Adrenal gland (tissue), 12 donors: Measurements from ENCODE around the gene GLYR1. TPM values are rescaled to one million over a fixed set of nuclear protein-coding genes. Genes with fewer than 3 reads are reported as not detected.

ENCODE experiments used
- DNase-seq, 7 donors: peaks; one replicate each; pipeline ENCODE4 v3.0.0-alpha.2; 2019 to 2020
- H3K27ac ChIP-seq, 5 donors: fragments of 200-600 bp; sonication (generic) in 4 of 5; 1 replicate in 3 of 5; 2 replicates in 2 of 5; pipeline versions ENCODE4 v1.5.1 to v1.8.0; 2016 to 2020; ENCODE audit warnings: mild to moderate bottlenecking in 1 of 5
- H3K27me3 ChIP-seq: fragments of 200-600 bp; 2 replicates; pipeline ENCODE4 v1.8.0; 2021
- H3K36me3 ChIP-seq, 2 donors: fragments of 200-600 bp; replicated peaks in 1 of 2; 1 replicate in 1 of 2; 2 replicates in 1 of 2; pipeline versions ENCODE4 v1.5.1 to v1.8.0; 2018 to 2022
- H3K4me1 ChIP-seq, 2 donors: fragments of 200-600 bp; replicated peaks in 1 of 2; 1 replicate in 1 of 2; 2 replicates in 1 of 2; pipeline versions ENCODE4 v1.5.1 to v1.8.0; 2018 to 2021
- H3K4me3 ChIP-seq, 4 donors: fragments of 200-600 bp; sonication (generic) in 3 of 4; one replicate each; pipeline ENCODE4 v1.5.1; 2016 to 2018
- H3K9me3 ChIP-seq, 3 donors: fragments of 200-600 bp; sonication (generic) in 1 of 3; replicated peaks in 1 of 3; 1 replicate in 2 of 3; 2 replicates in 1 of 3; pipeline versions ENCODE4 v1.5.1 to v1.8.0; 2016 to 2021
- POLR2A ChIP-seq, 2 donors: fragments of 450-650 bp; IDR thresholded peaks; one replicate each; pipeline ENCODE4 v1.6.1; 2017; ENCODE audit warnings: antibody characterized with exemption in 2 of 2, mild to moderate bottlenecking in 2 of 2, moderate library complexity in 1 of 2
- WGBS, 4 donors: extraction: QIAGEN DNeasy Blood & Tissue Kit in 2 of 4; methylation state at CpG; one replicate each; pipeline versions ENCODE4 v1.1.5 to v1.1.7; 2013 to 2017; 5-methylcytosine and 5-hydroxymethylcytosine counted together
- intact Hi-C, 2 donors: fragments of 100-400 bp; cut with DNase I; formaldehyde crosslinking; loops; one replicate each; pipeline versions ENCODE4 v1.14.1 to v1.15.0; 2022 to 2023
- polyA plus RNA-seq, 3 donors: library from polyadenylated mRNA; stranded (reverse); fragments of 200-250 nt in 2 of 3; fragments of 350-450 nt in 1 of 3; fragmentation: Illumina TruSeq in 1 of 3; extraction: RNeasy Lipid Tissue Mini Kit (QIAGEN cat#74804) in 1 of 3; gene quantifications; one replicate each; pipeline ENCODE4 v1.2.3, GENCODE V29; 2013 to 2014
- total RNA-seq, 9 donors: library from RNA; depleted of rRNA in 4 of 9; stranded (reverse); fragments of >200 nt in 4 of 9; fragments of 120-200 nt in 1 of 9; fragmentation: NEBNext Ultra II Directional in 1 of 9; extraction: Animal tissue kit (Norgen Biotek cat#: 25700) in 1 of 9; gene quantifications; one replicate each; pipeline versions ENCODE4 v1.1.0 to v1.2.4, GENCODE V29; 2013 to 2023
- TF ChIP-seq, protein P1 (sequence below), 6 experiments: fragments of 450-650 bp in 4 of 6; fragments of 200-600 bp in 2 of 6; sonication (generic) in 1 of 6; IDR thresholded peaks; 1 replicate in 5 of 6; 2 replicates in 1 of 6; pipeline versions ENCODE4 v1.5.1 to v1.8.0; 2016 to 2021; ENCODE audit warnings: antibody characterized with exemption in 6 of 6, mild to moderate bottlenecking in 2 of 6, moderate library complexity in 1 of 6
- donor health status: healthy with polysubstance abuse.
- donor health status: Bipolar disorder and iron deficiency.
- donor health status: DM: yes; HTN: yes; CAD: no.
- donor health status: DM: no; HTN: no; CAD: no.
- donor health status: DM: no; HTN: no; CAD: no.
- donor health status: DM: yes; HTN: yes; CAD: no.

The GLYR1 gene
- total and polyA plus RNA-seq, 12 donors, result 39.3 to 118 (median 69.1) TPM

DNA sequence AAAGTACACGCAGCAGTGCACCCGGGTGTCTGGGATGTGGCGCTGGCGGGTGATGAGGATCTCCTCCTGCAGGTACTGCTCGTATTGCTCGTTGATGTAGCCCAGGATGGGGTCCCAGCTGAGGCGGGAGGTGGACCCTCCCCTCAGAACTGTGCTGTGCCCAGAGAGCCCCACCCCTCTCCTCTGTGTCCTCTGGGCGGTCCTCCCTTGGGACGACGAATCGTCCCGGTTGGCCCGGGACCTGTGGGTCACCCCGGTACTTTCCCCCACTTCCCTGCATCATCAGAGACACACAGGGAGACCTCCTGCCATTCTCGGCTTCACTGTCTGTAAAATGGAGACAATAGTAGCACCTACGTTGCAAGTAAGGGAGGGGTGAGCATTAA, 63.1 kb downstream of the GLYR1 start:
- Histone ChIP-seq H3K36me3 (no peaks in the 10 kb centered on the region), H3K27me3 (no peaks in the 10 kb centered on the region), H3K4me1 (no peaks in the 10 kb centered on the region), H3K27ac (no peak overlapping the region), H3K9me3 (no peaks in the 10 kb centered on the region), H3K4me3 (no peak overlapping the region)
- intact Hi-C loops, result no loop called here
- TF ChIP-seq, protein P1, sequence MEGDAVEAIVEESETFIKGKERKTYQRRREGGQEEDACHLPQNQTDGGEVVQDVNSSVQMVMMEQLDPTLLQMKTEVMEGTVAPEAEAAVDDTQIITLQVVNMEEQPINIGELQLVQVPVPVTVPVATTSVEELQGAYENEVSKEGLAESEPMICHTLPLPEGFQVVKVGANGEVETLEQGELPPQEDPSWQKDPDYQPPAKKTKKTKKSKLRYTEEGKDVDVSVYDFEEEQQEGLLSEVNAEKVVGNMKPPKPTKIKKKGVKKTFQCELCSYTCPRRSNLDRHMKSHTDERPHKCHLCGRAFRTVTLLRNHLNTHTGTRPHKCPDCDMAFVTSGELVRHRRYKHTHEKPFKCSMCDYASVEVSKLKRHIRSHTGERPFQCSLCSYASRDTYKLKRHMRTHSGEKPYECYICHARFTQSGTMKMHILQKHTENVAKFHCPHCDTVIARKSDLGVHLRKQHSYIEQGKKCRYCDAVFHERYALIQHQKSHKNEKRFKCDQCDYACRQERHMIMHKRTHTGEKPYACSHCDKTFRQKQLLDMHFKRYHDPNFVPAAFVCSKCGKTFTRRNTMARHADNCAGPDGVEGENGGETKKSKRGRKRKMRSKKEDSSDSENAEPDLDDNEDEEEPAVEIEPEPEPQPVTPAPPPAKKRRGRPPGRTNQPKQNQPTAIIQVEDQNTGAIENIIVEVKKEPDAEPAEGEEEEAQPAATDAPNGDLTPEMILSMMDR (IDR thresholded peaks at IDR 0.05), result no peak
- no peak for TF ChIP-seq POLR2A (IDR thresholded peaks at IDR 0.05)
- DNase-seq, result no peak
- WGBS, 4 donors, result 56 to 79% (median 75%) methylated on average over 2 to 16 of the region's 16 CpGs

DNA sequence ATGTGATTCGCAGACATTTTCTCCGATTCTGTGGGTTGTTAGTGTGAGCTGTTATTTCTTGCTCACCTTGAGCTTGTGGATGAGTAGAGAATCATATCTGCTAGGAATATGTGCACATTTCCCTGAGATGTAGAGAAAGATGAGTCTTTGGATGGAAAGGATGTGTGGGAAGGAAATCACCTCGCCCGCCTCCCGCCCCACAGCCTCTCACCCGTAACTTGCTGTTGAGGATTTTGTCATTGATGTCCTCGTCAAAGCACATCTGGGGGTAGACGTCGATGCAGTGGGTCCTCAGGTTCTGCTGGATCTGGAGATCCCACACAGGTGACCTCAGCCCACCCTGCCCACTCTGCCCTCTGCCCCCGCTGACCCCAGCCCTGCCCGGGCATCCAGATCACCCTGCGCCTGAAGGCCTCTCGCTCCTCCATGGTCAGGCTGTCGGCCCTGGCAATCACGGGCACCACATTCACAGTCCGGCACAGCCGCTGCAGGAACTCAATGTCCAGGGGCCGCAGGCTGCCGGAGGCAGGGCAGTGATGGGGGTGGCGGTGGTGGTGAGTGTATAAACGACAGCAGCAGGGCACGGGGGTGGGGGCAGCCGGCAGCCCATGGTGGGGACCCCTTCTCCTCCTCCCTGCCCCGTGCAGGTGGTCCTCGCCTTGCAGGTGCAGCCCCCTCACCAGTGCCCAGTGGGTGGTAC, 63.7 kb downstream of the GLYR1 start:
- Histone ChIP-seq H3K4me3 (no peak overlapping the region), H3K36me3 (no peaks in the 10 kb centered on the region), H3K27ac (no peak overlapping the region), H3K9me3 (no peaks in the 10 kb centered on the region), H3K27me3 (no peaks in the 10 kb centered on the region), H3K4me1 (no peaks in the 10 kb centered on the region)
- TF ChIP-seq, protein P1 (IDR thresholded peaks at IDR 0.05), result no peak
- TF ChIP-seq POLR2A (IDR thresholded peaks at IDR 0.05), result no peak
- intact Hi-C loops, result no loop called here
- no peak for DNase-seq
- 88 to 90% (median 89%) methylated on average over 8 to 25 of the region's 25 CpGs for WGBS, 4 donors

DNA sequence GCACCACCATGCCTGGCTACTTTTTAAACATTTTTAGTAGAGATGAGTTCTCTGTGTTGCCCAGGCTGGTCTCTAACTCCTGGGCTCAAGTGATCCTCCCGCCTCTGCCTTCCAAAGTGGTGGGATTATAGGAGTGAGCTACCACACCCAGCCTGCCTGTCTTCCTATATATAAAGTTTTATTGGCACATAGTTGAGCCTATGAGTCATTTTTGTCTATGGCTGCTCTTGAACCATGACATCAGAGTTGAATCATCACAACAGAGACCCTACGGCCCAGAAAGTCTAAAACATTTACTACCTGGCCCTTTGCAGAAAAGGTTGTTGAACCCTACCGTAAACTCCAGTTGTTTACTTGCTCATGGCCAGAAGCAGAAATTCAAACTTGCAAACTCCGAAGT, 66.9 kb downstream of the GLYR1 start:
- no peak overlapping the region for H3K4me3 ChIP-seq
- no peak overlapping the region for H3K27ac ChIP-seq
- H3K9me3 ChIP-seq, result no peaks in the 10 kb centered on the region
- H3K4me1 ChIP-seq, result no peaks in the 10 kb centered on the region
- no peaks in the 10 kb centered on the region for H3K27me3 ChIP-seq
- 82 to 85% (median 83%) methylated on average over 4 of the region's 4 CpGs for WGBS, 4 donors
- no peaks in the 10 kb centered on the region for H3K36me3 ChIP-seq
- TF ChIP-seq, protein P1 (IDR thresholded peaks at IDR 0.05), result no peak
- no peak for TF ChIP-seq POLR2A (IDR thresholded peaks at IDR 0.05)
- no peak for DNase-seq
- intact Hi-C loops, result no loop called here

DNA sequence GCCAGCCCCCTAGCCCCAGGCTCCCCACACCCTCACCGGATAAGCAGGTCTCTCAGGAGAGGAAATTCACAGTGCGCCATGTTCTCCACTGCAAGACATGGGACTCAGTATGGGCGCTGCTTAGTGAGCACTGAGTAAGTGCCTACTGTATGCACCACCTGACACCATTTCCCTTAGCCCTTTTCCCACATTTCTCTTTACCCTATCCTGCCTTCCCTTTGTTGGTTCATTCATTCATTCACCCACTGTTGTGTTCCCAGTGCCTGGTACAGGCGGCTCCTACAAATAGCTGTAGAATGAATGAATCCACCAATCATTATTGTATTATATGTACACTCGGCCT, 69.1 kb downstream of the GLYR1 start:
- Histone ChIP-seq H3K27me3 (no peaks in the 10 kb centered on the region), H3K9me3 (no peaks in the 10 kb centered on the region), H3K36me3 (no peaks in the 10 kb centered on the region), H3K27ac (no peak overlapping the region), H3K4me3 (no peak overlapping the region), H3K4me1 (no peaks in the 10 kb centered on the region)
- WGBS, 4 donors, result 75 to 87% (median 86%) methylated on average over 4 to 5 of the region's 5 CpGs
- TF ChIP-seq, protein P1 (IDR thresholded peaks at IDR 0.05), result no peak
- no peak for TF ChIP-seq POLR2A (IDR thresholded peaks at IDR 0.05)
- intact Hi-C loops, result no loop called here
- DNase-seq, result no peak
